Natural killer cell (primary cell): Measurements from ENCODE around the gene TKFC. TPM values are rescaled to one million over a fixed set of nuclear protein-coding genes. Genes with fewer than 3 reads are reported as not detected.

Source experiments
- ATAC-seq, 3 donors: fragments of 150-1000 bp in 2 of 3; fragments of 200-7000 bp in 1 of 3; cut with Tn5 transposase; 1 replicate in 1 of 3; 2 replicates in 2 of 3; pipeline ENCODE4 v1.10.0; 2021; ENCODE audit warnings: mild to moderate bottlenecking in 2 of 3, moderate library complexity in 2 of 3
- DNase-seq, 2 donors: peaks; one replicate each; pipeline versions ENCODE4 v3.0.0 to v3.0.0-alpha.2; 2013 to 2021; ENCODE audit warnings: mixed read lengths in 1 of 2
- H3K27ac ChIP-seq: one replicate; pipeline ENCODE4 v1.5.1; 2013; ENCODE audit warnings: mild to moderate bottlenecking, low read length
- H3K27me3 ChIP-seq: one replicate; pipeline ENCODE4 v1.6.1; 2013; ENCODE audit warnings: low read length; ENCODE audit not compliant: control insufficient read depth, insufficient read depth
- H3K36me3 ChIP-seq: one replicate; pipeline ENCODE4 v1.6.1; 2013; ENCODE audit warnings: low read length; ENCODE audit not compliant: control insufficient read depth, insufficient read depth
- H3K4me1 ChIP-seq: one replicate; pipeline ENCODE4 v1.6.1; 2013; ENCODE audit warnings: low read length; ENCODE audit not compliant: control insufficient read depth, insufficient read depth
- H3K4me3 ChIP-seq: one replicate; pipeline ENCODE4 v1.5.1; 2013; ENCODE audit warnings: low read length
- H3K9me3 ChIP-seq: one replicate; pipeline ENCODE4 v1.6.1; 2013; ENCODE audit warnings: low read length; ENCODE audit not compliant: control insufficient read depth, insufficient read depth
- H3K27ac Mint-ChIP-seq, 2 donors: one replicate each; pipeline ENCODE4 v1.8.0; 2022; ENCODE audit warnings: mild to moderate bottlenecking in 2 of 2, mixed read lengths in 2 of 2, moderate library complexity in 1 of 2
- H3K27me3 Mint-ChIP-seq, 2 donors: one replicate each; pipeline ENCODE4 v1.8.0; 2022; ENCODE audit warnings: low read depth in 2 of 2, mixed read lengths in 2 of 2
- H3K36me3 Mint-ChIP-seq: one replicate; pipeline ENCODE4 v1.8.0; 2022; ENCODE audit warnings: mixed read lengths
- H3K4me1 Mint-ChIP-seq, 2 donors: one replicate each; pipeline ENCODE4 v1.8.0; 2022; ENCODE audit warnings: mixed read lengths in 2 of 2
- H3K4me3 Mint-ChIP-seq: one replicate; pipeline ENCODE4 v1.8.0; 2022; ENCODE audit warnings: mild to moderate bottlenecking, moderate library complexity, mixed read lengths
- H3K9me3 Mint-ChIP-seq, 2 donors: one replicate each; pipeline ENCODE4 v1.8.0; 2022; ENCODE audit warnings: mixed read lengths in 2 of 2
- CTCF ChIP-seq: fragments of 200-600 bp; IDR thresholded peaks from one replicate; pipeline ENCODE4 v1.8.0; 2022; ENCODE audit warnings: antibody characterized with exemption
- WGBS: methylation state at CpG from one replicate; pipeline ENCODE4 v1.1.7; 2013; ENCODE audit warnings: missing lambda C conversion rate; ENCODE audit not compliant: insufficient coverage; 5-methylcytosine and 5-hydroxymethylcytosine counted together
- intact Hi-C: fragments of 100-400 bp; cut with micrococcal nuclease; formaldehyde crosslinking; loops from one replicate; pipeline ENCODE4 v1.14.2; 2022
- total RNA-seq, 4 donors: library from RNA; stranded (reverse); fragments of 120-200 nt in 1 of 4; gene quantifications; one replicate each; pipeline versions ENCODE4 v1.2.3 to v1.2.4, GENCODE V29; 2013 to 2022

The TKFC gene
- total RNA-seq, 3 donors from 2014 or later (not counting 1 experiment from before 2014, with no cell fraction given): 32.9 to 54.8 (median 38.6) TPM

GRCh38 chr11:61331651-61332050 is 1.4 kb upstream of the TKFC start:
- Mint-ChIP-seq H3K9me3 (no peaks in the 10 kb centered on the region), H3K4me3 (peak overlapping the region; percentile 87), H3K27me3 (no peaks in the 10 kb centered on the region), H3K36me3 (peaks cover 8% of the 10 kb centered on the region), H3K27ac (peak overlapping the region; percentile 85 to 95), H3K4me1 (peaks cover 35 to 51% of the 10 kb centered on the region in 2 donors)
- peaks cover 31% of the 10 kb centered on the region for H3K36me3 ChIP-seq
- 76% methylated on average over 6 of the region's 6 CpGs for WGBS
- ATAC-seq: no peak
- H3K27ac ChIP-seq: no peak overlapping the region
- peaks cover 35% of the 10 kb centered on the region for H3K4me1 ChIP-seq
- TF ChIP-seq CTCF: no peak
- DNase-seq: no peak
- H3K4me3 ChIP-seq: no peak overlapping the region
- intact Hi-C loops: no loop called here
- no peaks in the 10 kb centered on the region for H3K27me3 ChIP-seq
- no peaks in the 10 kb centered on the region for H3K9me3 ChIP-seq

GRCh38 chr11:61332281-61332796 is 689 bp upstream of the TKFC start:
- peaks cover 35 to 56% of the 10 kb centered on the region in 2 donors for H3K4me1 Mint-ChIP-seq
- H3K27ac Mint-ChIP-seq: peak overlapping the region; percentile 85 to 95
- Histone ChIP-seq H3K9me3 (no peaks in the 10 kb centered on the region), H3K27me3 (no peaks in the 10 kb centered on the region), H3K4me3 (peak overlapping the region; percentile 71), H3K27ac (peak overlapping the region; percentile 77), H3K4me1 (peaks cover 36% of the 10 kb centered on the region), H3K36me3 (peaks cover 27% of the 10 kb centered on the region)
- DNase-seq: no peak
- H3K27me3 Mint-ChIP-seq: no peaks in the 10 kb centered on the region
- WGBS: 2% methylated on average over 24 of the region's 24 CpGs
- peak overlapping the region; percentile 87 for H3K4me3 Mint-ChIP-seq
- no peak for TF ChIP-seq CTCF
- no peaks in the 10 kb centered on the region for H3K9me3 Mint-ChIP-seq
- intact Hi-C loops: no loop called here
- H3K36me3 Mint-ChIP-seq: peaks cover 8% of the 10 kb centered on the region
- ATAC-seq: peak in 1 of 3 donors; percentile 2

- Mint-ChIP-seq H3K4me1 (peaks cover 35 to 55% of the 10 kb centered on the region in 2 donors), H3K27ac (peak overlapping the region; percentile 85 to 95), H3K36me3 (peaks cover 7% of the 10 kb centered on the region), H3K4me3 (peak overlapping the region; percentile 87), H3K27me3 (no peaks in the 10 kb centered on the region), H3K9me3 (no peaks in the 10 kb centered on the region)
- DNase-seq (no peak), ATAC-seq (peak in 1 of 3 donors; percentile 1)
- Histone ChIP-seq H3K27ac (peak overlapping the region; percentile 77), H3K27me3 (no peaks in the 10 kb centered on the region), H3K4me3 (peak overlapping the region; percentile 71), H3K36me3 (peaks cover 14% of the 10 kb centered on the region), H3K9me3 (no peaks in the 10 kb centered on the region), H3K4me1 (peaks cover 36% of the 10 kb centered on the region)
- intact Hi-C loops: loop anchor here (1.0 kb wide), 1 partner anchor 29 kb away; the partner anchor contains the start of gene TMEM138
- WGBS: 32% methylated on average over 17 of the region's 19 CpGs
- TF ChIP-seq CTCF: no peak
Measured at GRCh38 chr11:61333550-61334433, 764 bp downstream of the TKFC start.
